Neural progenitor cell (in vitro differentiated cells): ENCODE data around the gene OPCML.

ENCODE experiments used
- EZH2phosphoT487 ChIP-seq: fragments of 200-600 bp; sonication (generic); IDR thresholded peaks from 2 replicates; pipeline ENCODE4 v1.6.1; 2017; ENCODE audit warnings: antibody characterized with exemption
- TF ChIP-seq, protein P1 (sequence below): fragments of 200-600 bp; sonication (generic); IDR thresholded peaks from 2 replicates; pipeline ENCODE4 v1.5.1; 2017; ENCODE audit warnings: antibody characterized with exemption, mild to moderate bottlenecking

GRCh38 chr11:133325711-133326110, 206.6 kb downstream of the OPCML start:
- TF ChIP-seq, protein P1, sequence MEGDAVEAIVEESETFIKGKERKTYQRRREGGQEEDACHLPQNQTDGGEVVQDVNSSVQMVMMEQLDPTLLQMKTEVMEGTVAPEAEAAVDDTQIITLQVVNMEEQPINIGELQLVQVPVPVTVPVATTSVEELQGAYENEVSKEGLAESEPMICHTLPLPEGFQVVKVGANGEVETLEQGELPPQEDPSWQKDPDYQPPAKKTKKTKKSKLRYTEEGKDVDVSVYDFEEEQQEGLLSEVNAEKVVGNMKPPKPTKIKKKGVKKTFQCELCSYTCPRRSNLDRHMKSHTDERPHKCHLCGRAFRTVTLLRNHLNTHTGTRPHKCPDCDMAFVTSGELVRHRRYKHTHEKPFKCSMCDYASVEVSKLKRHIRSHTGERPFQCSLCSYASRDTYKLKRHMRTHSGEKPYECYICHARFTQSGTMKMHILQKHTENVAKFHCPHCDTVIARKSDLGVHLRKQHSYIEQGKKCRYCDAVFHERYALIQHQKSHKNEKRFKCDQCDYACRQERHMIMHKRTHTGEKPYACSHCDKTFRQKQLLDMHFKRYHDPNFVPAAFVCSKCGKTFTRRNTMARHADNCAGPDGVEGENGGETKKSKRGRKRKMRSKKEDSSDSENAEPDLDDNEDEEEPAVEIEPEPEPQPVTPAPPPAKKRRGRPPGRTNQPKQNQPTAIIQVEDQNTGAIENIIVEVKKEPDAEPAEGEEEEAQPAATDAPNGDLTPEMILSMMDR = no peak
- TF ChIP-seq EZH2phosphoT487 = no peak
